Stimulated activated CD8-positive, alpha-beta memory T cell treated with anti-CD3 and anti-CD28 coated beads, Interleukin-15, amount 100 ng/mL, for 4 hours (primary cell): ENCODE measurements around the gene FAM161B.
A peak's percentile ranks its signal among the peaks of the same experiment; 100 is the strongest.
"Not testable (repeated sequence)": the region's sequence is repeated elsewhere in the genome, so short reads cannot be mapped to it uniquely, and the experiment has no call there.

ENCODE experiments used
- DNase-seq, 2 donors: peaks; one replicate each; pipeline ENCODE4 v3.0.0-alpha.2; 2020; ENCODE audit warnings: low read depth in 2 of 2

FAM161B gene

GRCh38 chr14:73944432-73945158 is 5.3 kb downstream of the FAM161B start:
- DNase-seq: no peak

- DNase-seq: no peak
These were observed 6.8 kb downstream of the FAM161B start for GRCh38 chr14:73943083-73943482.

GRCh38 chr14:73942180-73942579 is 7.7 kb downstream of the FAM161B start:
- no peak for DNase-seq

GRCh38 chr14:73937012-73937411 is 12.9 kb downstream of the FAM161B start:
- no peak for DNase-seq

- no peak for DNase-seq
These were observed 13.3 kb downstream of the FAM161B start for GRCh38 chr14:73936548-73936947.

- DNase-seq: no peak
These were observed 14.2 kb downstream of the FAM161B start for GRCh38 chr14:73935666-73936065.

GRCh38 chr14:73924337-73924736 is 25.6 kb downstream of the FAM161B start:
- DNase-seq: no peak

- not testable (repeated sequence) for DNase-seq
These were observed 30.4 kb downstream of the FAM161B start for GRCh38 chr14:73919457-73919856.

GRCh38 chr14:73916324-73916723 is 33.6 kb downstream of the FAM161B start:
- DNase-seq: no peak

- DNase-seq: no peak
These were observed 36.6 kb downstream of the FAM161B start for GRCh38 chr14:73913256-73913655.

GRCh38 chr14:73909681-73910080 is 40.2 kb downstream of the FAM161B start:
- no peak for DNase-seq

GRCh38 chr14:73903028-73903427 is 46.9 kb downstream of the FAM161B start:
- no peak for DNase-seq

- DNase-seq: no peak
These were observed 53.4 kb downstream of the FAM161B start for GRCh38 chr14:73896521-73896920.

- no peak for DNase-seq
These were observed 54.0 kb downstream of the FAM161B start for GRCh38 chr14:73895939-73896338.

- DNase-seq: not testable (repeated sequence)
These were observed 55.7 kb downstream of the FAM161B start for GRCh38 chr14:73894180-73894687.

- DNase-seq: no peak
These were observed 60.5 kb downstream of the FAM161B start for GRCh38 chr14:73889376-73889775.

- no peak for DNase-seq
These were observed 60.9 kb downstream of the FAM161B start for GRCh38 chr14:73888971-73889370.

GRCh38 chr14:73888460-73888725 is 61.5 kb downstream of the FAM161B start:
- no peak for DNase-seq

GRCh38 chr14:73887694-73888459 is 62.0 kb downstream of the FAM161B start:
- DNase-seq: no peak

GRCh38 chr14:73887318-73887616 is 62.6 kb downstream of the FAM161B start:
- DNase-seq: no peak

GRCh38 chr14:73886449-73887317 is 63.2 kb downstream of the FAM161B start, which contains the start of gene ZNF410:
Gene ZNF410 (plus strand): TSS chr14:73886859. CDS start chr14:73892176, 5,317 bp downstream.
- peak; percentile 83 to 84 for DNase-seq

GRCh38 chr14:73884438-73885190 is 65.3 kb downstream of the FAM161B start:
- DNase-seq: no peak
